Progenitor cell of endocrine pancreas (in vitro differentiated cells): ENCODE measurements around the gene CFDP1. TPM values are rescaled to one million over a fixed set of nuclear protein-coding genes. Genes with fewer than 3 reads are reported as not detected.

Source experiments
- DNase-seq: peaks from one replicate; pipeline ENCODE4 v3.0.0; 2021; ENCODE audit warnings: low spot score; ENCODE audit not compliant: unreplicated experiment
- H3K27ac Mint-ChIP-seq: 2 replicates; pipeline ENCODE4 v1.8.0; 2021; ENCODE audit warnings: mild to moderate bottlenecking, moderate library complexity, mixed read lengths
- H3K27me3 Mint-ChIP-seq: 2 replicates; pipeline ENCODE4 v1.8.0; 2021; ENCODE audit warnings: mixed read lengths
- H3K36me3 Mint-ChIP-seq: 2 replicates; pipeline ENCODE4 v1.8.0; 2022; ENCODE audit warnings: mixed read lengths; ENCODE audit not compliant: insufficient read depth
- H3K4me1 Mint-ChIP-seq: 2 replicates; pipeline ENCODE4 v1.8.0; 2021; ENCODE audit warnings: low read depth, mixed read lengths
- H3K4me3 Mint-ChIP-seq: 2 replicates; pipeline ENCODE4 v1.8.0; 2021; ENCODE audit warnings: low read depth, mild to moderate bottlenecking, moderate library complexity, mixed read lengths
- H3K9me3 Mint-ChIP-seq: 2 replicates; pipeline ENCODE4 v1.8.0; 2021; ENCODE audit warnings: low read depth, mixed read lengths
- total RNA-seq: library from RNA; stranded (reverse); gene quantifications from 2 replicates; pipeline ENCODE4 v1.2.1, GENCODE V29; 2021
- TF ChIP-seq, protein P1 (sequence below): fragments of 200-600 bp; sonication (generic); IDR thresholded peaks from one replicate; pipeline ENCODE4 v1.5.0; 2021; ENCODE audit warnings: antibody characterized with exemption, mild to moderate bottlenecking; ENCODE audit not compliant: unreplicated experiment

CFDP1 gene
- total RNA-seq, 1 donor from 2014 or later: 94.6 TPM

DNA sequence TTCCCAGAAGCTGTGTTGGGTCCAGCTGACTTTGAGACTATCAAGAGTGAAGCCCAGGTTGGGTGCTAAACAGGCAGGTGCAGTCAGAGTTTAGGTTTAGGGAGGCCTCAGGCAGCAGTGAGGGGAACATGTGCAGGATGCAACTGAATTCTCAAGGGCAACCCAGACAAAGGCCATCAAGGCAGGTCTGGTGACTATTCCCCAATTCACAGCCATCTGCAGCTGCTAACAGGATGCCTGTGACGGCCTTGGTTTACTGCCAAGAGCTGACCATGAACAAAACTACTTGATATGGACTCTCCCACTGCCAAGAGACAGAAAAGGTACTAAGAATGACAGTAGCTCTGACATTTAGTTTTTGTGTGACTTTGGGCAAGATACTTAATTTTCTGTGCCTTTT, 136.7 kb downstream of the CFDP1 start:
- DNase-seq: no peak
- H3K9me3 Mint-ChIP-seq: no peaks in the 10 kb centered on the region
- no peaks in the 10 kb centered on the region for H3K27me3 Mint-ChIP-seq
- no peak overlapping the region for H3K4me3 Mint-ChIP-seq
- no peaks in the 10 kb centered on the region for H3K4me1 Mint-ChIP-seq
- H3K27ac Mint-ChIP-seq: no peak overlapping the region
- peaks cover 19% of the 10 kb centered on the region for H3K36me3 Mint-ChIP-seq
- TF ChIP-seq, protein P1, sequence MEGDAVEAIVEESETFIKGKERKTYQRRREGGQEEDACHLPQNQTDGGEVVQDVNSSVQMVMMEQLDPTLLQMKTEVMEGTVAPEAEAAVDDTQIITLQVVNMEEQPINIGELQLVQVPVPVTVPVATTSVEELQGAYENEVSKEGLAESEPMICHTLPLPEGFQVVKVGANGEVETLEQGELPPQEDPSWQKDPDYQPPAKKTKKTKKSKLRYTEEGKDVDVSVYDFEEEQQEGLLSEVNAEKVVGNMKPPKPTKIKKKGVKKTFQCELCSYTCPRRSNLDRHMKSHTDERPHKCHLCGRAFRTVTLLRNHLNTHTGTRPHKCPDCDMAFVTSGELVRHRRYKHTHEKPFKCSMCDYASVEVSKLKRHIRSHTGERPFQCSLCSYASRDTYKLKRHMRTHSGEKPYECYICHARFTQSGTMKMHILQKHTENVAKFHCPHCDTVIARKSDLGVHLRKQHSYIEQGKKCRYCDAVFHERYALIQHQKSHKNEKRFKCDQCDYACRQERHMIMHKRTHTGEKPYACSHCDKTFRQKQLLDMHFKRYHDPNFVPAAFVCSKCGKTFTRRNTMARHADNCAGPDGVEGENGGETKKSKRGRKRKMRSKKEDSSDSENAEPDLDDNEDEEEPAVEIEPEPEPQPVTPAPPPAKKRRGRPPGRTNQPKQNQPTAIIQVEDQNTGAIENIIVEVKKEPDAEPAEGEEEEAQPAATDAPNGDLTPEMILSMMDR: no peak

DNA sequence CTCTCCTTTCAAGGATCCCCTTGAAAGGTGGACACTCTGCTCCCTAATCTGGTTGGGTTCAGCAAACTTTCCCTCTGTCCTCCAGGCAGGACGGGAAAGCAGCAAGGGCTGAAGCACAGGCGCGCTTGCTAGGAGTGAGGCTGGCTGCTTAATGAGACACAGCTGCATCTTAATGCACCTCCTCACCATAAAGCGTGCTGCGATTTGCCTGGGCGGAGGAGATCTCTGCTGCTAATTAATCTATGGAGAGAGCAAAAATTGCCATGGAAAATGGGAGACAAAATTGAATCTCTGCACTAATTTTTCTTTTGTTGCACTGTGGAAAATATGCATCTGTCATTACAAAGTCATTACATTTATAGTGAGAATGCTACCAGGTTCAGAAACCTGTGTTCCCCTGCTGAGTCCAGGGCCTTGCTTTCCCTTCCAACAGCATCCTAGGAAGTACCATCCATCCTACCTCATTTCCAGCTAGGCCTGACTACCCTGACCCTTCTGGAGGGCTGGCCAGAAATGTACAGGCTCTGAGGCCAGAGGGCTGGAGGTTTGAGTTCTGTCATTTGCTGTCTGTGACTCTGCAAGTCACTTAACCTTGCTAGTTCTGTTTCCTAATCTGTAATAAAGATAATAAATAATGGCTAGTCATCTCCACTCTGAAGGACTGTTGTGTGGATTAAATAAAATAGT, 138.4 kb downstream of the CFDP1 start:
- no peaks in the 10 kb centered on the region for H3K9me3 Mint-ChIP-seq
- H3K36me3 Mint-ChIP-seq: peaks cover 17% of the 10 kb centered on the region
- no peak overlapping the region for H3K27ac Mint-ChIP-seq
- TF ChIP-seq, protein P1: no peak
- no peak overlapping the region for H3K4me3 Mint-ChIP-seq
- H3K4me1 Mint-ChIP-seq: no peaks in the 10 kb centered on the region
- DNase-seq: no peak
- no peaks in the 10 kb centered on the region for H3K27me3 Mint-ChIP-seq

DNA sequence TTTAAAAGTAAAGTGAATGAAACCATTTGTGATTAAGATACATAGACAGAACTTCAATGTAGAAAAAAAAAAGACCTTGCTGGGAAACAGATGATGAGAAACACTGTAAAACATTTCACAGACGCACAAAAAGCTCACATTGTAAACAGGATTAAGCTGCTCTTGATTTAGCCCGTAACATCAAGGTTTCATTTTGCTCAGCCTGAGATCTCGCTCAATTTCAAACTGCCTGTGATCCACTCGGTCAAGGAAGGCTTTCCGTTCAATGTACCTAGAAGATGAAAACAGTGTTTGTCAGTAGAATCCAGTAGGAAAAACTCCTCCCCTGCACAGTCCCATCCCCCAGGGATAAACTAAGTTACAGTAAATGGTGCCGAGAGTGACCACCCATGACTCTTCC, 139.5 kb downstream of the CFDP1 start:
- TF ChIP-seq, protein P1: no peak
- Mint-ChIP-seq H3K4me3 (no peak overlapping the region), H3K4me1 (no peaks in the 10 kb centered on the region), H3K9me3 (no peaks in the 10 kb centered on the region), H3K27ac (no peak overlapping the region), H3K27me3 (no peaks in the 10 kb centered on the region), H3K36me3 (peaks cover 10% of the 10 kb centered on the region)
- no peak for DNase-seq

DNA sequence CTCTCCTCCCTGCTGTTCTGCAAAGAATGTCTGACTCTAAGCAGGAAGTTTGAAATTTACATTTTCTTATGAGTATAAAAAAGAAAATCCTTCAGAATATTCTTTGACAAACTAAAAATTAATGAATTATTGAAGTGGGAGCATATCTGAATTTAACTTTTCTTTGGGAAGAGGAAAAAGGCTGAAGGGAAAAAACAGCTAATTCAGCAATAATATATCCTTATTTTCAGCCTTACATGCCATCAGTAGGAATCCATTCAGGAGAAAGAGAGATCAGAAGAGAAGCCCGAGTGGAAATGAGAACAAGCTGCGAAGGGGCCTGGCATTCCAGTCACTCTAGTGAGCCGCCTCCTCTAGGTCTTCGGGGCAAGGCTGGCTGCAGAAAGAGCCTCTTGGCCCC, 140.1 kb downstream of the CFDP1 start:
- TF ChIP-seq, protein P1: no peak
- DNase-seq: no peak
- H3K27ac Mint-ChIP-seq: no peak overlapping the region

DNA sequence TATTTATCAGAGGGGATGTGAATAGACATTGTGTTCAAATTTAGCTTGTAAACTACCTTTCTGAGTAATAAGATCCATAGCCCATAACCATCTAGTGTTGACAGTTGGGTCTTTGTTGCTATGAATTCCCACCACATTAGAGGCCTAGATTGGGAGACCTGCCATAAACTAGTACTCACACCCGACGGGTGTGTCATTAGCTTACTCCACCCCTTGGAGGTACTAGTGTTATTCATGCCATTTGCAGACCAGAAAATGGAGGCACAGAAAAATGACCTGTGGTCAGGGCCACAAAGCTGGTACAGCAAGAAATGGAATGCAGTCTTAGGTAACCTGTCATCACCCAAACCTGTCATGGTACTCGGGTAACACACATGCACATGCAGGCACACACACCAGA, 140.6 kb downstream of the CFDP1 start:
- TF ChIP-seq, protein P1: no peak
- no peak for DNase-seq
- Mint-ChIP-seq H3K36me3 (peaks cover 12% of the 10 kb centered on the region), H3K4me3 (no peak overlapping the region), H3K9me3 (no peaks in the 10 kb centered on the region), H3K27me3 (no peaks in the 10 kb centered on the region), H3K4me1 (no peaks in the 10 kb centered on the region), H3K27ac (no peak overlapping the region)

More for the DNA sequence above, 140.1 kb downstream of the CFDP1 start:
- Mint-ChIP-seq H3K36me3 (peaks cover 14% of the 10 kb centered on the region), H3K4me3 (no peak overlapping the region), H3K9me3 (no peaks in the 10 kb centered on the region), H3K27me3 (no peaks in the 10 kb centered on the region), H3K4me1 (no peaks in the 10 kb centered on the region)
